ENCODE data around the gene PPP1R8.

The PPP1R8 gene

DNA sequence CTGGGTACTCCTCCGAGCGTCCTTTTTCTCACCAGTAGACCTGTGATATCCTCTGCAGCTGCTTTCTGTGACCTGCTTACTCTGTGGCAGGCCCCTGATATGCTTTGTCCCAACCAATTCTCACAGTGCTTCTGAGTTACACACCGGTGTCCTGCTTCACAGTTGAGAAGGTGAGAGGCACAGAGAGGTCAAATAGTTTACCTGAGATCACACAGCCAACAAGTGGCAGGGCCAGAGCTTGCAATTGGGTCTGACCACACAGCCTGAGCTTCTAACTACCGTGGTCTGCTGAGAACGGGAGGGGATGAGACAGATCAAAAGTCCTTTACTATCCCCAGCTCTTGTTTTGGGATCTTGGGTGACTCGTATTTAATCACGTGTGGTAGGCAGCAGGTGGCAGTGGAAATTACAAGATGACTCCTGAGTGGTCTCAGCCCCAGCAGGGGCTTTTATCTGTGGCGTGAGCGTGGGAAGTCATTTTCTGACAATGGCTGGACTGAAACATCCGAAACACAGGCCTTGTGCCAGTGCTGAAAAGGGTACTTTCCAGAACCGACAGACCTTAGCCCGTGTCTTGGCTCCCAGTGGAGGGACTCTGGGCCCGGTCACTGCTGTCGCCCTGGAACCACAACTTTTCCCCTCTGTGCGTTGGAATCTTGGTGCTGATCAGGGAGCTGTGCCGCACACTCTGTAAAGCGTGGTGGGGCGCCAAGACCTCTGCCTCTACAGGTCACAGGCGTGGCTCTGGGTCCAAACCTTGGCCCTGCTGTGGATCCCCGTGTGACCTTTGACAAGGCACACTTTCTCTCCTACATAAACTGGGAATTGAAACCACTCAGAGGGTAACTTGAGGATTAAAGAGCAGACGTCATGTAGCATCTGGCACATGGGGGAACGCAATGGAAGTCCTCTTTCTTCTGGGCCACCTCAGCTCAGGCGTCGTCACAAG lies 53.7 kb downstream of the PPP1R8 start:
- no peak for DNase-seq (ENCODE audit: low read depth)
- no peak for TF ChIP-seq CTCF (IDR thresholded peaks at IDR 0.05; ENCODE audit: low read depth, low read length, missing control alignments)
- in situ Hi-C loops (cut with HindIII; ENCODE audit: low sequenced_read_pairs) = no loop called here
- no peak overlapping the region for H3K4me3 ChIP-seq (ENCODE audit: low read depth, low read length)

DNA sequence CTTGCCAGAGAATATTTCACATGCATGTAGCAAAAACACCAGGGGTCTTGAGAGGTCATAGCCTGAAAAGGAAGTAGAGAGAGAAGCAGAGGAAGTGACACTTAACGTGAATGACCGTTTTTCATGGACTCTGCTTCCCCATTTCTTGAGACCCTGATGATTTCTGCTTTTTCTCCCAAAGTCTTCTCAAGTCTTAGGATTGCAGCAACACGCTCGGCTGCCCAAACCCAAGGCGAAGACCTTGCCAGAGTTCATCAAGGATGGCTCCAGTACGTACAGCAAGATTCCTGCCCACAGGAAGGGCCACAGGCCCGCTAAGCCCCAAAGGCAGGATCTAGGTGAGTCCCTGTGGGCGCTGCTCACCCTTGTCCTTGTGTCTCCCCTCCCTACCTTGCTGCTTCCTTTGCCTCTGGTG lies 54.5 kb downstream of the PPP1R8 start:
- H3K4me3 ChIP-seq (ENCODE audit: low read depth, low read length) = no peak overlapping the region
- no peak for DNase-seq (ENCODE audit: low read depth)
- in situ Hi-C loops (cut with HindIII; ENCODE audit: low sequenced_read_pairs) = no loop called here
- TF ChIP-seq CTCF (IDR thresholded peaks at IDR 0.05; ENCODE audit: low read depth, low read length, missing control alignments) = no peak

GRCh38 chr1:27885621-27886352 lies 55.2 kb downstream of the PPP1R8 start:
- DNase-seq (ENCODE audit: low read depth) = no peak
- TF ChIP-seq CTCF (IDR thresholded peaks at IDR 0.05; ENCODE audit: low read depth, low read length, missing control alignments) = no peak
- in situ Hi-C loops (cut with HindIII; ENCODE audit: low sequenced_read_pairs) = no loop called here

DNA sequence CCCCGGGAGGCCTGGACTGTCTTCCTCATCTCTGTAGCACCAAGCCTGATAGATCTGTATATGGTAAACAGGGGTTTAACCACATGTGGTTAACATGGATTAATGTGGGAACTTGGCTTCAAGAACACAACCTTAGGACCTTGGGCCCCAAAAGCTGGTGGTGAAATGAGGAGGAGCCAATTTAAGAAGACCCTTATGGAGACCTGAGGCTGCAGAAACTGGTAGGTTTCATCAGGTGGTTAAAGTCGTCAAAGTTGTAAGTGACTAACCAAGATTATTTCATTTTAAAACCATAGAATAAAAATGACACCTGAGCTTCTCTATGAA lies 55.7 kb downstream of the PPP1R8 start:
- in situ Hi-C loops (cut with HindIII; ENCODE audit: low sequenced_read_pairs) = no loop called here
- TF ChIP-seq CTCF (IDR thresholded peaks at IDR 0.05; ENCODE audit: low read depth, low read length, missing control alignments) = no peak
- H3K4me3 ChIP-seq (ENCODE audit: low read depth, low read length) = no peak overlapping the region

More at GRCh38 chr1:27885621-27886352, 55.2 kb downstream of the PPP1R8 start:
- H3K4me3 ChIP-seq (ENCODE audit: low read depth, low read length) = no peak overlapping the region

DNA sequence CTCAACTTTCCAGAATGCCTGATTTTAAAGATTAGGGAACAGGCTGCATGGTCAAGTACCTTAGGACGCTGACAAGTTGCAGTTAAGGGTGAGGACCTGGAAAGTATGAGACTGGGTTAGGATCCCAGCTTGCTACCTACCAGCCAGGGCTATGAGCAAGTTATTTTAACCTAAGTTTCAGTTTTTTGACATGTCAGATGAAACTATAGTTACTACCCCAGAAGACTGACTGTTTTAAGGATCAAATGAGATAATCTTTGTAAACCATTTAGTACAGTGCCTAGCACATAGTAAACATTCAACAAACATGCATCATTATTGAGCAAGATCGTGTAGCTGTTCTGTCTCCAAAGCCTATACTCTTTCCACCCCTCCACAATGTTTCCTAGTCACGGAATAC lies 56.2 kb downstream of the PPP1R8 start:
- H3K4me3 ChIP-seq (ENCODE audit: low read depth, low read length) = no peak overlapping the region
- no peak for DNase-seq (ENCODE audit: low read depth)
- in situ Hi-C loops (cut with HindIII; ENCODE audit: low sequenced_read_pairs) = no loop called here
- TF ChIP-seq CTCF (IDR thresholded peaks at IDR 0.05; ENCODE audit: low read depth, low read length, missing control alignments) = no peak

More for the DNA sequence above, 55.7 kb downstream of the PPP1R8 start:
- no peak for DNase-seq (ENCODE audit: low read depth)

GRCh38 chr1:27887215-27888021 lies 56.8 kb downstream of the PPP1R8 start:
- no peak for DNase-seq (ENCODE audit: low read depth)
- no peak for TF ChIP-seq CTCF (IDR thresholded peaks at IDR 0.05; ENCODE audit: low read depth, low read length, missing control alignments)
- H3K4me3 ChIP-seq (ENCODE audit: low read depth, low read length) = no peak overlapping the region
- in situ Hi-C loops (cut with HindIII; ENCODE audit: low sequenced_read_pairs) = no loop called here

All from astrocyte of the cerebellum (primary cell).